DND-41 (cell line): ENCODE results near the gene LPCAT1.

Experiments
- EZH2 ChIP-seq: IDR thresholded peaks from 3 replicates; pipeline ENCODE4 v1.6.1; 2012; ENCODE audit warnings: borderline replicate concordance, low read depth, mild to moderate bottlenecking, moderate library complexity, low read length, inconsistent platforms; ENCODE audit not compliant: severe bottlenecking
- TF ChIP-seq, protein P1 (sequence below): IDR thresholded peaks from 2 replicates; pipeline ENCODE4 v1.5.1; 2012; ENCODE audit warnings: borderline replicate concordance, low read length, moderate library complexity, mild to moderate bottlenecking; ENCODE audit not compliant: poor library complexity, severe bottlenecking; ENCODE audit errors: extremely low read depth

DNA sequence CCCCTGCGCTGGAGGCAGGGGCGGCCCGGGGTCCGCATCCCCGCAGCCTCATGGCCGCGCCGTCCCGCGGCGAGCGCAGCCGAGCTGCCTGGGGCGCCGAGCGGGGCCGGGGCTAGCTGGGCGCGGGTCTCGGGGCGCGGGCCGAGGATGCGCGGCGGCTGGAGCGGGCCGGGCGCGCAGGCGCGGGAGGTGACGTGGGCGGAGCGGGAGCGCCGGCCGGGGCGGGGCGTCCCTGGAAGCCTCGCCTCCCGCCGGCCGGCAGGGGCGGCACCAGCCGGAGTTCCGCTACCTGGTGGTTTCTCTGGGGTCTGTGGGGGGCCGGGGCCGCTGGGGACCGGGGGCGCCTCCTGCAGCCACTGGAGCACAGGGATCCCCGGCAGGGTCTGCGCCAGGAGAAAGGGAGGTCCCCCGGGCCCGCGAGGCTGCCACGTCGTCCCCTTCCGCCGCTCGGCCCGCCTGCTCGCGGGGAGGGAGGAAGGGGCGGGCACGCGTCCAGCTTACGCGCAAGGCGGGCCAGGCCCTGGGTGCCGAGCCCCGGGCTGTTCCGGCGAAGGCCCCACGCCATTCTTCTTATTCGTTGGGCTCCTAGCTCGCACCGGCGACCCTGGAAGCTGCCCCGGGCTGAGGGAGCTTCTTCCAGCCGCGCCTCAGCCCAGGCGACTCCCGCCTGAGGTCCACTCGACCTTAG is at the start of gene LPCAT1:
- TF ChIP-seq, protein P1, sequence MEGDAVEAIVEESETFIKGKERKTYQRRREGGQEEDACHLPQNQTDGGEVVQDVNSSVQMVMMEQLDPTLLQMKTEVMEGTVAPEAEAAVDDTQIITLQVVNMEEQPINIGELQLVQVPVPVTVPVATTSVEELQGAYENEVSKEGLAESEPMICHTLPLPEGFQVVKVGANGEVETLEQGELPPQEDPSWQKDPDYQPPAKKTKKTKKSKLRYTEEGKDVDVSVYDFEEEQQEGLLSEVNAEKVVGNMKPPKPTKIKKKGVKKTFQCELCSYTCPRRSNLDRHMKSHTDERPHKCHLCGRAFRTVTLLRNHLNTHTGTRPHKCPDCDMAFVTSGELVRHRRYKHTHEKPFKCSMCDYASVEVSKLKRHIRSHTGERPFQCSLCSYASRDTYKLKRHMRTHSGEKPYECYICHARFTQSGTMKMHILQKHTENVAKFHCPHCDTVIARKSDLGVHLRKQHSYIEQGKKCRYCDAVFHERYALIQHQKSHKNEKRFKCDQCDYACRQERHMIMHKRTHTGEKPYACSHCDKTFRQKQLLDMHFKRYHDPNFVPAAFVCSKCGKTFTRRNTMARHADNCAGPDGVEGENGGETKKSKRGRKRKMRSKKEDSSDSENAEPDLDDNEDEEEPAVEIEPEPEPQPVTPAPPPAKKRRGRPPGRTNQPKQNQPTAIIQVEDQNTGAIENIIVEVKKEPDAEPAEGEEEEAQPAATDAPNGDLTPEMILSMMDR: no peak
- TF ChIP-seq EZH2: no peak
